Stimulated activated CD8-positive, alpha-beta memory T cell treated with anti-CD3 and anti-CD28 coated beads, Interleukin-4, amount 100 ng/mL, for 24 hours (primary cell): ENCODE data around the gene HMX1.

ENCODE experiments used
- DNase-seq: peaks from one replicate; pipeline ENCODE4 v3.0.0-alpha.2; 2020; ENCODE audit warnings: low read depth

The HMX1 gene

GRCh38 chr4:8856835-8857621 lies 14.6 kb downstream of the HMX1 start:
- no peak for DNase-seq

- DNase-seq = no peak
Measured at GRCh38 chr4:8855818-8856245, 15.8 kb downstream of the HMX1 start.

- DNase-seq = no peak
Measured at GRCh38 chr4:8854931-8855330, 16.7 kb downstream of the HMX1 start.

GRCh38 chr4:8854016-8854415 lies 17.6 kb downstream of the HMX1 start:
- DNase-seq = no peak

GRCh38 chr4:8853249-8853648 lies 18.4 kb downstream of the HMX1 start:
- DNase-seq = no peak

GRCh38 chr4:8852118-8852704 lies 19.4 kb downstream of the HMX1 start:
- no peak for DNase-seq

- no peak for DNase-seq
Measured at GRCh38 chr4:8851321-8852117, 20.1 kb downstream of the HMX1 start.

- no peak for DNase-seq
Measured at GRCh38 chr4:8850830-8851188, 20.8 kb downstream of the HMX1 start.

GRCh38 chr4:8850074-8850829 lies 21.4 kb downstream of the HMX1 start:
- DNase-seq = no peak

GRCh38 chr4:8849266-8850073 lies 22.2 kb downstream of the HMX1 start:
- no peak for DNase-seq

GRCh38 chr4:8848507-8849265 lies 23.0 kb downstream of the HMX1 start:
- DNase-seq = no peak

- no peak for DNase-seq
Measured at GRCh38 chr4:8847764-8848163, 23.9 kb downstream of the HMX1 start.

GRCh38 chr4:8847331-8847730 lies 24.3 kb downstream of the HMX1 start:
- DNase-seq = no peak

- DNase-seq = no peak
Measured at GRCh38 chr4:8846826-8847225, 24.8 kb downstream of the HMX1 start.

- no peak for DNase-seq
Measured at GRCh38 chr4:8846046-8846720, 25.5 kb downstream of the HMX1 start.

GRCh38 chr4:8844976-8845690 lies 26.5 kb downstream of the HMX1 start:
- DNase-seq = no peak

GRCh38 chr4:8843597-8843996 lies 28.0 kb downstream of the HMX1 start:
- DNase-seq = no peak

- DNase-seq = no peak
Measured at GRCh38 chr4:8842614-8843013, 29.0 kb downstream of the HMX1 start.

- DNase-seq = no peak
Measured at GRCh38 chr4:8841678-8842268, 29.9 kb downstream of the HMX1 start.
